Right lobe of liver (tissue), 6 donors: ENCODE results near the gene ASCC3. TPM values are rescaled to one million over a fixed set of nuclear protein-coding genes. Genes with fewer than 3 reads are reported as not detected.

Experiments used
- ATAC-seq, 4 donors: fragments of 200-7000 bp; cut with Tn5 transposase; one replicate each; pipeline ENCODE4 v1.9.1; 2020; ENCODE audit warnings: mild to moderate bottlenecking in 4 of 4, moderate library complexity in 4 of 4
- DNase-seq, 3 donors: peaks; one replicate each; pipeline ENCODE4 v3.0.0-alpha.2; 2020
- H3K27ac ChIP-seq, 3 donors: fragments of 200-600 bp; one replicate each; pipeline ENCODE4 v1.8.0; 2022
- H3K27me3 ChIP-seq, 2 donors: fragments of 200-600 bp; one replicate each; pipeline ENCODE4 v1.8.0; 2022
- H3K36me3 ChIP-seq, 4 donors: fragments of 200-600 bp; sonication (generic) in 1 of 4; one replicate each; pipeline versions ENCODE4 v1.5.1 to v1.8.0; 2017 to 2022; ENCODE audit warnings: control low read depth in 1 of 4
- H3K4me1 ChIP-seq, 4 donors: fragments of 200-600 bp; sonication (generic) in 1 of 4; one replicate each; pipeline versions ENCODE4 v1.5.1 to v1.8.0; 2017 to 2022; ENCODE audit warnings: control low read depth in 1 of 4
- H3K4me3 ChIP-seq, 3 donors: fragments of 200-600 bp; one replicate each; pipeline ENCODE4 v1.8.0; 2022
- H3K9me3 ChIP-seq, 4 donors: fragments of 200-600 bp; sonication (generic) in 1 of 4; one replicate each; pipeline versions ENCODE4 v1.5.1 to v1.8.0; 2017 to 2022; ENCODE audit warnings: control low read depth in 1 of 4
- CTCF ChIP-seq, 4 donors: fragments of 200-600 bp in 3 of 4; fragments of 450-650 bp in 1 of 4; IDR thresholded peaks; one replicate each; pipeline versions ENCODE4 v1.5.1 to v1.8.0; 2016 to 2022; ENCODE audit warnings: antibody characterized with exemption in 4 of 4, mild to moderate bottlenecking in 2 of 4
- POLR2A ChIP-seq: fragments of 450-650 bp; IDR thresholded peaks from one replicate; pipeline ENCODE4 v1.6.1; 2017; ENCODE audit warnings: antibody characterized with exemption, mild to moderate bottlenecking
- WGBS: methylation state at CpG from one replicate; pipeline ENCODE4 v1.1.6; 2018; ENCODE audit warnings: low coverage, low lambda C conversion rate; ENCODE audit not compliant: insufficient coverage; ENCODE audit errors: missing lambda C conversion rate; 5-methylcytosine and 5-hydroxymethylcytosine counted together
- intact Hi-C, 2 donors: fragments of 100-400 bp; cut with DNase I; formaldehyde crosslinking; loops; one replicate each; pipeline versions ENCODE4 v1.11.2 to v1.14.1; 2022
- total RNA-seq, 6 experiments: library from RNA; depleted of rRNA in 2 of 6; stranded (reverse); fragments of >200 nt in 2 of 6; fragmentation: NEBNext Ultra II Directional in 3 of 6; extraction: Animal tissue kit (Norgen Biotek cat#: 25700) in 3 of 6; gene quantifications; one replicate each; pipeline versions ENCODE4 v1.1.0 to v1.2.4, GENCODE V29; 2016 to 2023
- donor health status: DM: no; HTN: yes; CAD: no.
- donor health status: DM: no; HTN: no; CAD: no.
- donor health status: DM: no; HTN: no; CAD: no.
- donor health status: DM: no; HTN: yes; CAD: no.
- donor health status: DM: no; HTN: yes; CAD: no.

The ASCC3 gene
- total RNA-seq, 6 experiments from 2014 or later, result 17.0 to 28.2 (median 24.9) TPM

- DNase-seq (no peak), ATAC-seq (no peak)
- intact Hi-C loops, result no loop called here
Observed at GRCh38 chr6:100810015-100810414, 71.1 kb downstream of the ASCC3 start.

GRCh38 chr6:100809346-100809745 lies 71.8 kb downstream of the ASCC3 start:
- TF ChIP-seq POLR2A, result no peak
- TF ChIP-seq CTCF (IDR thresholded peaks at IDR 0.05), result no peak
- Histone ChIP-seq H3K4me1 (no peaks in the 10 kb centered on the region), H3K27ac (no peak overlapping the region), H3K27me3 (no peaks in the 10 kb centered on the region), H3K36me3 (no peaks in the 10 kb centered on the region), H3K9me3 (no peaks in the 10 kb centered on the region), H3K4me3 (no peak overlapping the region)
- intact Hi-C loops, result no loop called here
- ATAC-seq (no peak), DNase-seq (no peak)
- 95% methylated on average over 1 of the region's 1 CpG for WGBS

More at GRCh38 chr6:100810015-100810414, 71.1 kb downstream of the ASCC3 start:
- Histone ChIP-seq H3K36me3 (no peaks in the 10 kb centered on the region), H3K4me3 (no peak overlapping the region), H3K27ac (no peak overlapping the region), H3K4me1 (no peaks in the 10 kb centered on the region), H3K9me3 (no peaks in the 10 kb centered on the region), H3K27me3 (no peaks in the 10 kb centered on the region)
- WGBS, result 100% methylated on average over 2 of the region's 2 CpGs
- no peak for TF ChIP-seq POLR2A
- TF ChIP-seq CTCF (IDR thresholded peaks at IDR 0.05), result no peak

GRCh38 chr6:100808638-100809275 lies 72.4 kb downstream of the ASCC3 start:
- TF ChIP-seq CTCF (IDR thresholded peaks at IDR 0.05) (no peak), POLR2A (no peak)
- H3K9me3 ChIP-seq, result no peaks in the 10 kb centered on the region
- DNase-seq (no peak), ATAC-seq (no peak)
- H3K4me3 ChIP-seq, result no peak overlapping the region
- intact Hi-C loops, result no loop called here
- no peaks in the 10 kb centered on the region for H3K36me3 ChIP-seq
- H3K4me1 ChIP-seq, result no peaks in the 10 kb centered on the region
- WGBS, result 100% methylated on average over 3 of the region's 3 CpGs
- H3K27me3 ChIP-seq, result no peaks in the 10 kb centered on the region
- no peak overlapping the region for H3K27ac ChIP-seq

- no peak for DNase-seq
- intact Hi-C loops, result no loop called here
- no peak overlapping the region for H3K27ac ChIP-seq
- no peaks in the 10 kb centered on the region for H3K36me3 ChIP-seq
- TF ChIP-seq CTCF (IDR thresholded peaks at IDR 0.05) (no peak), POLR2A (no peak)
- H3K4me3 ChIP-seq, result no peak overlapping the region
- WGBS, result 71% methylated on average over 4 of the region's 4 CpGs
- no peaks in the 10 kb centered on the region for H3K4me1 ChIP-seq
- no peaks in the 10 kb centered on the region for H3K9me3 ChIP-seq
- no peak for ATAC-seq
- H3K27me3 ChIP-seq, result no peaks in the 10 kb centered on the region
Observed at GRCh38 chr6:100806296-100806695, 74.8 kb downstream of the ASCC3 start.
